ENCODE measurements around the gene SMG6.

The SMG6 gene

GRCh38 chr17:2235265-2235664 is 68.3 kb downstream of the SMG6 start:
- no peak for DNase-seq (ENCODE audit: low spot score)

DNA sequence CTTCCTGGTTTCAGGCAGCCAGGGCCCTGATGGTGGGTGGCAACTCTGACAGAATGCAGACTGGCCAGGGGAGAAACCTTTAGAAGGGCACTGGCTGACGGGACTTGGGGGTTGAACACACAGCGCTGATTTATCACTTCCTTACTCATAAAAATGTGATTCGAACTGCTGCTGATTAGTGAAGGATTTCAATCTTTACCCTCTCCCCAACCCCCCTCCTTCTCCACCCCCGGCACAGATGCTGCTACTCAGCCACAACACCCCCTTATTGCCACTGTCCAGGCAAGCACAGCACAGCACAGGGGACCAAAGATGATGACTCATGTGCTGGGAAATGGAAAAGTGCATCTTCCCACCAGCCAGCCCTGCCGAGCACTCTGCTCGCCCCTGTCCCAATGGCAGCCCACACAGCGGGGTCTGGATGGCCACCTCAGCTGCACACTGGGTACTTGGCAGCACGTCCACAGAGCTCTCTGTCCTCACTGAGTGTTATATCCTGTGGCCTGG is 70.1 kb downstream of the SMG6 start:
- no peak for DNase-seq (ENCODE audit: low spot score)

DNA sequence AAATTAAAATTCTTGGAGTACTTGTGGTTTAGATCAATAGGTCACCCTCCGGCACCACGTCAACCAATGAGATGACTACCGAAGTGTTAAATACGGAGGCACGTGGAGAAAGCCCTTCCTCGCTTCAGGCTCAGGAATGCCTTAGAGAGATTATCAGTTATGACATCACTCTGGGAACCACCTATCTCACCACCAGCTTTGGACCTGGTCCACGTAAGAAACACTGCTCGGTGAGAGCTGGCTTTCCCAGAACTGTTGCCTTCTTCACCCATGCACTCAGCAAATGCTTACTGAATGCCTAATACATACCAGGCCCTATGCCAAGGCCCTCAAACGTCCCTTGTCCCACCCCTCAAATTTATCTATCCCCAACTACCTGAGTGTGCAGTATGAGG is 71.3 kb downstream of the SMG6 start:
- no peak for DNase-seq (ENCODE audit: low spot score)

DNA sequence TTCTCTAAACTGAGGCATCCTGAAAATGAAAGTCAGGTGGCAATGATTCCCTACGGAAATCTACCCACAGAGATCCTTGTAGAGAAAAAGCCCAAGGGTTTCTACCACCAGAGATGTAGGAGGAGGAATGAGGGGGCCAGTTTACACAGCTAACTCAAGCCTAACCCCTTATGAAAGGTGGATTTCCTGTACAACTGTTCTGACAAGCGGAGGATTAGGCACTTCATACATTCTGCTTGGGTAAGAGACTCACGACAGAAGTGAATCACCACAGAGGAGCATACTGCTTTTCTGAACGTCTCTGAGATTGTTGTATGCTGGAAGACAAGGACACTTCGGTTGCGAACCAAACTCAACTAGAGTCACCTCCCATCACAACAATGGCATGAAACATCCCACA is 72.7 kb downstream of the SMG6 start:
- no peak for DNase-seq (ENCODE audit: low spot score)

DNA sequence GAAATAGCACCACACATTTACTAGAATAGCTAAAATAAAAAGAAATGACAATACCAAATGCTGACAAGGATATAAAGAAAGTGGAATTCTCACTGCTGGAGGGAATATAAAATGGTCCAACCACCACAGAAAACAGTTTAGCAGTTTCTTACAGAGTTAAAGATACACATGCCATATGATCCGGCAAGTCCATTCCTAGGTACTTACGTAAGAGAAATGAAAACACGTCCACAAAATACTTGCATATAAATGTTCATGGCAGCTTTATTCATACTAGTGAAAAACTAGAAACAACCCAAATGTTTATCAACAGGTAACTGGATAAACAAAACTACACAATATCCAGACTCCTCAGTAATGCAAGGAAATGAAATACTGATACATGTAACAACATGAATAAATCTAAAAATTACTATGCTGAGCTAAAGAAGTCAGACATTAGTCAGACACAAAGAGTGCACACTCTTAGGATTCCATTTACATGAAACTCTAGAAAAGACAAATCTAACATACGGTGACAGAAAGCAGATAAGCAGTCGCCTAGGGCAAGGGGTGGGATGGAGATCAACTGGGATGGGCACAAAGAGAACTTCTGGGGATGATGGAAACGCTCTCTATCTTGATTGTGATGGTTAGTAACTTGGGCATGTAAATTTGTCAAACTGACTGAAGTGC is 76.4 kb downstream of the SMG6 start:
- DNase-seq (ENCODE audit: low spot score) = no peak

DNA sequence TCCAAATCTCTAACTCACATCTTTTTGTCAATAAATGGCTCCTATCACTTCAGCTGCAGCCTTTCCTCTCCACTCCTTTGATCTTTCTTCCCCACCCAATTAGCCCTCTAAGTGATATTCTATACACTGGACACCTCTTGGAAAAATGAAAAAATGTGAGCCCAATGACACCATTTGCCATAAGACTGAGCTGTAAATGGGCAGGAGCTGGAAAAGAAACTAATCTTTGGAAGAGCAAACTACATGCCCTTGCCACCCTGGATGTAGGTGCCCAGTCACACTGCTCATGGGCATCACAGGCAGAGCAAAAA is 80.0 kb downstream of the SMG6 start:
- no peak for DNase-seq (ENCODE audit: low spot score)

GRCh38 chr17:2222901-2223616 is 80.5 kb downstream of the SMG6 start:
- DNase-seq (ENCODE audit: low spot score) = no peak

DNA sequence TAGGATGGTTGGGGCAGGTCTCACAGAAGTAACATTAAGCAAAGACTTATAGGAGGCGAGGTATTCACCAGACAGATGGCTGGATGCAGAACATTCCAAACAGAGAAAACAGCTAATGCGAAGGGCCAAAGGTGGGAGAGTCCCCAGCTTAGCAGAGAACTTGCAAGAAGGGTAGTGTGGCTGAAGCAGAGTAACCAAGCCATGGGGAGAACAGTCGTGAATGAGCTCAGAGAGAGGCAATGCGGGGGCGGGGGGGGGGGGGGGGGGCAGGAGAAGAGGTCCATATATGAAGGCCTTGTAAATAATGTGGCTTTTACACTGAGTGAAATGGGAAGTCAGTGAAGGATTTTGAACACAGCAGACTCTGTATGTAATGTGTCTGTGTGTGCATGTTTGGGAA is 81.3 kb downstream of the SMG6 start:
- no peak for DNase-seq (ENCODE audit: low spot score)

GRCh38 chr17:2218426-2218825 is 85.2 kb downstream of the SMG6 start:
- DNase-seq (ENCODE audit: low spot score) = peak; percentile 33

- peak; percentile 85 for DNase-seq (ENCODE audit: low spot score)
Observed at GRCh38 chr17:2215616-2216364, 87.8 kb downstream of the SMG6 start.

DNA sequence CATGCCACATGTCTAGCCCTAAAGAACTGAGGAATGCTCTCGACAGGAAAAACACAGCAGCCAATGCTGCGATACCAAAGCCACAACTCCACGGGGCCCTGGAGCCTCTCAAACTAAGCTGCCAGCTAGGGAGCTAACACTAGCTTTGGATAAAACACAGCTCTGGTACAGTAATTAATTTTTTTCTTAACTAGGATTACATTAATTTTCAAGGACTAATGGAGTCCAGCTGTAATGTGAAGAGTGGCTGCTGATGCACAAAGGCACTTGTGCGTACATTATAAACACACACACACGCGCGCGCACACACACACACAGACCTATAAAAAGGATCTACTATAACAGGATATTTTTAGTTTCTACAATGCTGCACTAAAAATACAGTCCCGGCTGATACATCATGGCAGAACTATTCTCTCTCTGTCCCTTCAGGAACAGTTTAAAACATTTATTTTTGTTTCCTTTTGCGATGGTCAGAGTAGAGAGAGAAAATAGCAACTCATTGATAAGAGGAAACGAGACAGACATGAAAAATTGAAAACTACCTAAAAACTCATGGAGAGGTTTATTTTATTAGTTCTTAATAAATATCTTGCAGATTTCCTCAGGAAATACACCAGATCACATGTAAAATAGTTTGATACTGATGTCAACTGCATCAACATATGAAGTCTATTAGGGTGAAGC is 88.5 kb downstream of the SMG6 start:
- DNase-seq (ENCODE audit: low spot score) = no peak

GRCh38 chr17:2214047-2214928 is 89.3 kb downstream of the SMG6 start:
- DNase-seq (ENCODE audit: low spot score) = no peak

DNA sequence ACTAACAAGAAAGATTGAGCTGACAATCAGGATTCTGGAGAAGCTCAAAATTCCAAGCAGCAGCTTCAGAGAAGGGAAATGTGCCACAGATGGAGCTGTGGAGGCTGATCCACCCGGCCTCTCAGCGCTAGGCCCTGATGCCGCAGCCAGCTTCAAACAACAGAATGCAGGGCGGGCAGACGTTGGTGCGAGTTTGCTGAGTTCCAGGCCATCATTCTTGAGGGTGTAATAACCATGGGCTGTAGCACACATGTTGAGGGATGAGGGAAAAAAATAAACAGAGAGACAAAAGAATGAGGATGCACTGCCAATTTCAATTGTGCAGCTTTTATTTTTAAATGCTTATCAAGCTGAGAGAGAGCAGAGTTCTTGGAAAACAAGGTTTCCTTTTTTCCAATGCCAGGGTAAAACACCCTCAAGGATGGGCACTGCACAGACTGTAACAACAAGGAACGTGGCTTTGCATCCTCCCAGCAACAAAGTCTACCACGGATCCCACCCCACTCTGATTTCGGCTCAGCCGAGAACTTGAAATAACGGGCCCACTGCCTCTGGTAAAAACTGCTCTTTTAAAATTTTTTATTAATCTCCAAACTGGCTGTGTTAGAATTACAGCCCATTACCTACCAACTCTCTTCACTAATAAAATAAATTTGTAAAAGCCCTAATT is 90.2 kb downstream of the SMG6 start:
- no peak for DNase-seq (ENCODE audit: low spot score)

- no peak for DNase-seq (ENCODE audit: low spot score)
Observed at GRCh38 chr17:2212400-2212981, 91.1 kb downstream of the SMG6 start.

DNA sequence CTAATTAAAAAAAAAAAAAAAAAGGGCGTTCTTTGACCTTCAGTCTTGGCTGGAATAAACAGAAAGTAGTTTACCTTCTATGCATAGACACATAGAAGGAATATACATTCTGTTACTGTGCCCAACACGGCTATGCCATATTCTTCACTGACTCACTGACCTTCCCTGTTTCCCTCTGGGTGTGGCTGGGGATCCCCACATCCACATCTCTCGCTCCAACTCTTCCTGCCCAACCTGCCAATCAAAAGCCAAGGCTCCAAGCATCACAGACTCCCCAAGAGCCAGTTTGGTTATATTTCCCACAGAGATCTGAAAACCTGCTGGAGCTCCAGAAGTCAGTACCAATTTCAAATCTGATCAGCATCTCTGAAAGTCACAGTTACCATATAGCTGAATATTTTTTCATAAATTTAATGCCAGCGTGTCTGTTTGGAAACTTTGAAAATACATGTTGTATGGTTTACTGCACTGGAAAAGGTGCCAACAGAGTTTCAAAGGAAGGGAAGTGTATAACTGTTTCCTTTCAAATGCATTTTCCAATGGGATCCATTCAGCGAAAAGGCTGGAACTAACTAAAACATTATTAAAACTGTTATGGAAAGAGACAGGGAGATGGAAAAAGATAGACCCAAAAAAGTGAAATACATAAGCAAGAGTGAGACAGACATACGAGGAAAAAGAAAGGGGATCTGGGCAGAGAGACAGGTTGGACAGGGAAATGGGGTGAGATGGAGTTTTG is 91.8 kb downstream of the SMG6 start:
- no peak for DNase-seq (ENCODE audit: low spot score)

- DNase-seq (ENCODE audit: low spot score) = no peak
Observed at GRCh38 chr17:2210726-2211125, 92.9 kb downstream of the SMG6 start.

DNA sequence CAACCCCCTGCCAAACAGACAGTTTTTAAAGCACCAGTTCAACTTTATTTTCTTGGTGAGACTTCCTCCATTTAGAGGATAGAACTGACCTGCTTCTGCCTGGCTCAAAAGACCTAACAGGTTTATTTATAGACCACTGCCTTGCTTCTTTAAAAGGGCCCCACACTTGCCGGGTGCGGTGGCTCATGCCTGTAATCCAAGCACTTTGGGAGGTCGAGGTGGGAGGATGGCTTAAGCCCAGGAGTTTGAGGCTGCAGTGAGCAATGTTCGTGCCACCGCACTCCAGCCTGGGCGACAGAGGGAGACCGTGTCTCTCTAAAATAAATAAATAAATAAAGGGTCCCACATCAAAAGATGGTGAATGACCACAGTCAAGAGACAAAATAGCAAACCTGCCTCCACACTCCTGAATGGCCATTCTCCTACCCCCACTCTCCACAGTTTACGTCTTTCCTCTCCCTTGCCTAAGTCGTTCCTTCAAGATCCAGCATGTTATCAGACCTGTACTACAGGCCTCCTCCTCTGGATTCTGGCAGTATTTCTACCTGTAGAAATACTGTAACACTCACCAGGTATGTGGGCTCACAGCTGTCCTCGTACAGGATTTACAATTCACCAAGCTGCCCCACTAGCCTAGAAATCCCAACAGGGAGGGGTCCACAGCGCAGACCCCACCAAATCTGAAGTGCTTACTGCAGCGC is 95.6 kb downstream of the SMG6 start:
- no peak for DNase-seq (ENCODE audit: low spot score)

- no peak for DNase-seq (ENCODE audit: low spot score)
Observed at GRCh38 chr17:2204393-2204792, 99.2 kb downstream of the SMG6 start.

DNA sequence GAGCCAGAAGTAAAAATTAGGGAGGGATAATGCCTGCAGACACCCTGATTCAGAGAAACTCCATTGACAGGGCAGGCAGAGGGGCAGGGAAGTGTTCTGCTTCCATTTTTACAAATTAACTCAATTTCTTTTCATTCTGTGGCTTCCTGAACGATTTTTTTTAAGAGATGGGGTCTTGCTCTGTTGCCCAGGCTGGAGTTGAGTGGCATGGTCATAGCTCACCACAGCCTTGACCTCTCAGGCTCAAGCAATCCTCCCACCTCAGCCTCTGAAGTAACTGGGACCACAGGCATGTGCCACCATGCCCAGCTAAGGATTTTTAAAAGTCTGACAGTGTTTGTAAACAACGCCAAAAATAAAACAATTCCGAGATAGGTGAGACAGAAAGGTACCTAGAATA is 99.8 kb downstream of the SMG6 start:
- no peak for DNase-seq (ENCODE audit: low spot score)
